Measurements from ENCODE around the gene GRIN1.
"Not testable (repeated sequence)": the region's sequence is repeated elsewhere in the genome, so short reads cannot be mapped to it uniquely, and the experiment has no call there.

The GRIN1 gene

GRCh38 chr9:137129456-137130175 lies 9.3 kb upstream of the GRIN1 start:
- ChIA-PET POLR2A (interaction anchor here (0.6 to 1.6 kb wide), 10 partner anchors 14 to 116 kb away, joined by 3 to 10 read pairs (median 4); partner anchors contain the start of genes ANAPC2, MAN1B1, RNF224 and SSNA1), CTCF (interaction anchor here (0.9 to 3.2 kb wide), 10 partner anchors 8 to 120 kb away, joined by 3 to 17 read pairs (median 4); partner anchors contain the start of gene GRIN1)
- no peak for TF ChIP-seq CTCF (IDR thresholded peaks at IDR 0.05; ENCODE audit: insufficient read depth, low read length, missing control alignments)
- H3K4me3 ChIP-seq (ENCODE audit: low read depth, low read length), result peak overlapping the region; percentile 81
- peak; percentile 49 for DNase-seq (ENCODE audit: low read depth, low spot score)

- peak overlapping the region; percentile 81 for H3K4me3 ChIP-seq (ENCODE audit: low read depth, low read length)
- TF ChIP-seq CTCF (IDR thresholded peaks at IDR 0.05; ENCODE audit: insufficient read depth, low read length, missing control alignments), result no peak
- ChIA-PET POLR2A (interaction anchor here (0.6 to 1.6 kb wide), 8 partner anchors 21 to 115 kb away, joined by 3 to 10 read pairs (median 6); partner anchors contain the start of genes ANAPC2, MAN1B1, RNF224 and SSNA1), CTCF (interaction anchor here (0.9 to 3.2 kb wide), 8 partner anchors 9 to 119 kb away, joined by 3 to 17 read pairs (median 4); no protein-coding TSS in a partner anchor)
- no peak for DNase-seq (ENCODE audit: low read depth, low spot score)
Measured at GRCh38 chr9:137130176-137130755, 8.7 kb upstream of the GRIN1 start.

GRCh38 chr9:137134191-137134590 lies 4.8 kb upstream of the GRIN1 start:
- TF ChIP-seq CTCF (IDR thresholded peaks at IDR 0.05; ENCODE audit: insufficient read depth, low read length, missing control alignments), result no peak

GRCh38 chr9:137135154-137135553 lies 3.8 kb upstream of the GRIN1 start:
- H3K4me3 ChIP-seq (ENCODE audit: low read depth, low read length); DNase-seq (ENCODE audit: low read depth, low spot score); CTCF ChIA-PET; POLR2A ChIA-PET: not testable (repeated sequence)

More at GRCh38 chr9:137134191-137134590, 4.8 kb upstream of the GRIN1 start:
- no peak for DNase-seq (ENCODE audit: low read depth, low spot score)
- H3K4me3 ChIP-seq (ENCODE audit: low read depth, low read length), result no peak overlapping the region
- ChIA-PET POLR2A (no interaction called here), CTCF (no interaction called here)

- no peak for DNase-seq (ENCODE audit: low read depth, low spot score)
- ChIA-PET CTCF (no interaction called here), POLR2A (interaction anchor here (1.1 kb wide), 1 partner anchor 104 kb away, joined by 3 read pairs; no protein-coding TSS in a partner anchor)
- TF ChIP-seq CTCF (IDR thresholded peaks at IDR 0.05; ENCODE audit: insufficient read depth, low read length, missing control alignments), result no peak
- H3K4me3 ChIP-seq (ENCODE audit: low read depth, low read length), result no peak overlapping the region
Measured at GRCh38 chr9:137136261-137136880, 2.6 kb upstream of the GRIN1 start.

- ChIA-PET POLR2A (interaction anchor here (1.1 kb wide), 1 partner anchor 104 kb away, joined by 3 read pairs; no protein-coding TSS in a partner anchor), CTCF (interaction anchor here (0.9 to 1.4 kb wide), 2 partner anchors 88 to 100 kb away, joined by 3 to 4 read pairs; no protein-coding TSS in a partner anchor)
- no peak overlapping the region for H3K4me3 ChIP-seq (ENCODE audit: low read depth, low read length)
- no peak for DNase-seq (ENCODE audit: low read depth, low spot score)
- TF ChIP-seq CTCF (IDR thresholded peaks at IDR 0.05; ENCODE audit: insufficient read depth, low read length, missing control alignments), result no peak
Measured at GRCh38 chr9:137136881-137137607, 1.9 kb upstream of the GRIN1 start.

Data from AG04449 (cell line).